IPS-15b (cell line): Measurements from ENCODE around the gene ATAD3C.
"Not testable (repeated sequence)": the region's sequence is repeated elsewhere in the genome, so short reads cannot be mapped to it uniquely, and the experiment has no call there.

Source experiments
- H3K27me3 ChIP-seq: one replicate; pipeline ENCODE4 v1.6.1; 2013; ENCODE audit warnings: low read length; ENCODE audit not compliant: control insufficient read depth, insufficient read depth
- H3K36me3 ChIP-seq: one replicate; pipeline ENCODE4 v1.6.1; 2013; ENCODE audit warnings: low read length; ENCODE audit not compliant: control insufficient read depth, insufficient read depth
- H3K4me1 ChIP-seq: one replicate; pipeline ENCODE4 v1.6.1; 2013; ENCODE audit warnings: mild to moderate bottlenecking, low read length; ENCODE audit not compliant: control insufficient read depth, insufficient read depth
- H3K4me3 ChIP-seq: one replicate; pipeline ENCODE4 v1.5.1; 2013; ENCODE audit warnings: low read depth, low read length
- H3K9ac ChIP-seq: one replicate; pipeline ENCODE4 v1.6.1; 2013; ENCODE audit warnings: low read depth, mild to moderate bottlenecking, low read length
- H3K9me3 ChIP-seq: one replicate; pipeline ENCODE4 v1.6.1; 2013; ENCODE audit warnings: mild to moderate bottlenecking, low read length; ENCODE audit not compliant: control insufficient read depth, insufficient read depth

Gene ATAD3C

DNA sequence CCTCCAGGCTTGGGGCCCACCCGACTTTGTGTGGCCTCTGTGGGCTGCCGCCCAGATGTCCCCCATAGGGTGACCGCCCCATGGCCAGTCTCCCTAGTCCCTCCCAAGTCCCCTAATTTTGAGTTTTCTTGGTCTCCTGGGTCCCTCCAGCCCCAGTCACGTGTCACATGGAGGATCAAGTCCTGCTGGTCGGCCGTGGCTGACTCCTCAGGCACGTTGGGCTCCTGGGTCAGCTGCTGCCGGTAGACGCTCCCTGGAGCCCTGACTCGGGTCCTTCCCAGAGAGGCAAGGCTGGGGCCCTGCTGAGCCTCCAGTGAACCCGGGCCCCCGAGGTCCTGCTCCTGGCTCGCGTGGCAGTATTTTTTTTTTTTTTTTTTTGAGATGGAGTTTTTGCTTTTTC is 10.2 kb downstream of the ATAD3C start:
- not testable (repeated sequence) for H3K27me3 ChIP-seq, H3K9me3 ChIP-seq

GRCh38 chr1:1460540-1461130 is 11.1 kb downstream of the ATAD3C start:
- H3K4me3 ChIP-seq: no peak overlapping the region
- H3K4me1 ChIP-seq: no peaks in the 10 kb centered on the region
- no peaks in the 10 kb centered on the region for H3K36me3 ChIP-seq
- no peak overlapping the region for H3K9ac ChIP-seq
- H3K9me3 ChIP-seq: no peaks in the 10 kb centered on the region
- no peaks in the 10 kb centered on the region for H3K27me3 ChIP-seq

More for the DNA sequence above, 10.2 kb downstream of the ATAD3C start:
- H3K36me3 ChIP-seq, H3K4me3 ChIP-seq, H3K9ac ChIP-seq, H3K4me1 ChIP-seq: not testable (repeated sequence)

GRCh38 chr1:1461721-1462317 is 12.3 kb downstream of the ATAD3C start:
- Histone ChIP-seq H3K9ac (peak overlapping the region; percentile 24), H3K9me3 (no peaks in the 10 kb centered on the region), H3K4me1 (no peaks in the 10 kb centered on the region), H3K27me3 (no peaks in the 10 kb centered on the region), H3K36me3 (no peaks in the 10 kb centered on the region), H3K4me3 (no peak overlapping the region)

DNA sequence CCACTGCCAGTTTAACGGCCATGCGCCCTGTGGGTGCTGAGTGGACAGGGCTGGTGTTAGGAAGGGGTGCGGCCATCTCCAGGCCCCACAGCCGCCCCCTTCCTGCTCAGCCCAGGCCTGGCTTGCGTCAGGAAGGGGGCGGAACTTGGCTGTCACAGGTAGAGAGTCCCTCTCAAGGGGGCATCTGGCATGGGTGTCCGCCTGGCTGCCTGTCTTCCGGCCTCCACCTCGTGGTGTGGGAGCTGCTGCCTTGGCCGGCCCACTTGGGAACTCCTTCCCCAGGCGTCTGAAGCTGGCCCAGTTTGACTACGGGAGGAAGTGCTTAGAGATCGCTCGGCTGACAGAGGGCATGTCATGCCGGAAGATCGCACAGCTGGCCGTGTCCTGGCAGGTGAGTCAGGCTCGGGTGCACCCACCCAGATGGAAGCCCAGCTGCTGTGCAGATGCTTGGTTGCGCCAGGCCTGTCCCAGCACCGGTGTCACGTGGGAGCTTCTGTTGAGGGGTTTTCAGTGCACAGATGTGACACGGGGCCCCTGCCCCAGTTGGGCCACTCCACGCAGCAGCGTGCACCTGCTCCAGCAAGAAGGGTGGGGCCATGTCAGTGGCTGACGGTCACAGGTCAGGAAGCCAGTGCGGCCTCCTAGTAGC is 13.0 kb downstream of the ATAD3C start:
- no peaks in the 10 kb centered on the region for H3K9me3 ChIP-seq
- H3K36me3 ChIP-seq: no peaks in the 10 kb centered on the region
- no peak overlapping the region for H3K4me3 ChIP-seq
- no peaks in the 10 kb centered on the region for H3K4me1 ChIP-seq
- H3K9ac ChIP-seq: peak overlapping the region; percentile 24
- H3K27me3 ChIP-seq: no peaks in the 10 kb centered on the region

DNA sequence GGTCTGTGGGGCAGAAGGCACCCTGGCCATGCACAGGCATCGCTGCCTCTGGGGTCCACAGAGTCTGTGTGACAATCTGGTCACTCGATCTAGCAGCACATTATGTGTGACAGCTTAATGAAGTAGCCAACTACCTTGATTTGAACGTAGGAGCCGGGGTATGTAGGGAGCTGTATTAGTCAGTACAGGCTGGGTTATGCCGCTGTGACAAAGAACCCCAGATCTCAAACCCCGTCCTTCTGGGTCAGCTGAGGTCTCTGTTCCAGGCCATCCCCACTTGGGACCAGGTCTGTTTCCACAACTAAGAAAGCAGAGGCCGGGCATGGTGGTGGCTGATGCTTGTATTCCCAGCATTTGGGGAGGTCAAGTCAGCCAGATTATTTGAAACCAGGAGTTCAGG is 13.8 kb downstream of the ATAD3C start:
- H3K4me3 ChIP-seq: no peak overlapping the region
- H3K9ac ChIP-seq: no peak overlapping the region
- H3K9me3 ChIP-seq: no peaks in the 10 kb centered on the region

DNA sequence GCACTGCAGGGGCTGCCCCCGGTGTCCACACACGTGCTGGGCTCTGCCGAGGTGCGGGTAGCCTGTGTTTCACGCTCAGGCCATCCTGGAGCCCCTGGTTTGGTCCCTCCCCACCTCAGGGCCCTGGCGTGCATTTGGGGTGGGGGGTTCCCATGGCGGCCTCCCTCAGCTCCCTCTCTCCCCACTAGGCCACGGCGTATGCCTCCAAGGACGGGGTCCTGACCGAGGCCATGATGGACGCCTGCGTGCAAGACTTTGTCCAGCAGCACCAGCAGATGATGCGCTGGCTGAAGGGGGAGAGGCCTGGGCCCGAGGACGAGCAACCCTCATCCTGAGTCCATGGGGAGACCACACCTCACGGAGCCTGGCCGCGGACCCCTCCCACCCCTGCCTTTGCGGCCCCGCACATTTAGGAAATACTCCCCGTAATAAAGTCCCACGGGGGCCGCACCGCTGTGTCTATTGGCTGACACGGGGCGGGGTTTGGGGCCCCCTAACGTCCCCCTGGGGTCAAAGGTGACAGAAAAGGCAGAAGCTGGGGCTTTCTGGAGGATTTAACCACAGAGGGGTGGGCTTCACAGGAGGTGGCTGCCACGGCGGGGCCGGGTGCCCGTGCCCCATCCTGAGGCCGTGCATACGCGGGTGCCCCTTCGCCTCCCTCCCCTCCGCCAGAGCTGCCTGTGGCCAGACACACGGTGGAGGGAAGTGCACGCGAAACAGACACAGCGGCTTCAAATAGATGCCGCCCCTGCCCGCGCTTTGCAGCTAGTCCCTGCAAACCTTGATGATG is 18.9 kb downstream of the ATAD3C start:
- H3K36me3 ChIP-seq, H3K27me3 ChIP-seq, H3K9me3 ChIP-seq, H3K4me1 ChIP-seq, H3K9ac ChIP-seq, H3K4me3 ChIP-seq: not testable (repeated sequence)

More for the DNA sequence above, 13.8 kb downstream of the ATAD3C start:
- Histone ChIP-seq H3K36me3 (no peaks in the 10 kb centered on the region), H3K27me3 (no peaks in the 10 kb centered on the region), H3K4me1 (no peaks in the 10 kb centered on the region)

GRCh38 chr1:1470626-1471388 is 21.3 kb downstream of the ATAD3C start:
- Histone ChIP-seq H3K9me3 (no peaks in the 10 kb centered on the region), H3K36me3 (no peaks in the 10 kb centered on the region), H3K4me3 (peak overlapping the region; percentile 76), H3K4me1 (no peaks in the 10 kb centered on the region), H3K27me3 (no peaks in the 10 kb centered on the region), H3K9ac (peak overlapping the region; percentile 38)

GRCh38 chr1:1471389-1472052 is 22.0 kb downstream of the ATAD3C start, which contains the start of gene ATAD3B:
Gene ATAD3B, plus strand, starts transcription at chr1:1471765. Its CDS starts 120 bp downstream, at chr1:1471885.
- no peaks in the 10 kb centered on the region for H3K4me1 ChIP-seq
- peak within 1 kb of the TSS; percentile 38 for H3K9ac ChIP-seq
- H3K4me3 ChIP-seq: peak within 1 kb of the TSS; percentile 76
- H3K27me3 ChIP-seq: no peaks in the 10 kb centered on the region
- no peaks in the 10 kb centered on the region for H3K9me3 ChIP-seq
- no peaks in the 10 kb centered on the region for H3K36me3 ChIP-seq

DNA sequence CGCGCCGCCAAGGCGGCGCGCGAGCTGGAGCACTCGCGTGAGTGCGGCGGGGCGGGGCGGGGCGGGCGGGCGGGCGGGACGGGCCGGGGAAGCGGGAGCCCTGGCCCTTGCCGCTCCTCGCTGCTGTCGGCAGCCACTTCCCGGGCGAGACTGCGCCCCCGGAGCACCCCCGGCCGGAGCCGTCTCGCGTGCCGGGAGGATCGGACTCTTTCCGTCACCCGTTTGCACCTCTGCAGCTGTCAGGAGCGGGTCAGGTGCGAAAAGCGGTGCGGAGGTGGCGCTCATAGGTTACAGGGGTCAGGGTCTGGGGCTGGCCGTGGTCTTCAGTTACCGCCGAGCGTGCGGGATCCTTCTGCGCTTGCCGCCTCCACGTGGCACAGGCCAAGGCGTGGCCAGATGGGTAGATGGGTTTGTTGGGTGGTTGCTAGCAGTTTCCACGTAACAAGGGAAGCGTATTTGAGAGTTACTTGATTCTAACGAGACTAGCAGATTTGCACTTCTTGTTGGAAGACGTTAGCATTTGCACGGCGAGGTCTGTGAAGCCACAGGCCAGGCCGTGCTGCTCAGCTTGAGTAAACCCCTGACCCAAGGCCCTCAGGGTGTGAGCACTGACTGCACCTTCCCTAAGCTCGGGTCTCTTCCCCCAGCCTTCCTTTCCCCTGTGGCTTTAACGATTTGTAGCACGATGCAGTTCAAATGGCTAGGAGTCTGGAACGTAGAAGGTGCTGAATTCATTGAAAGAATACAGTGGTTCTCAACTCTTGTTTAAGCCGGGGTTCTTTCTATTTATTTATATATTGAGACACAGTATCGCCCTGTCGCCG is 22.8 kb downstream of the ATAD3C start:
- H3K4me3 ChIP-seq: peak overlapping the region; percentile 67
- H3K36me3 ChIP-seq, H3K4me1 ChIP-seq, H3K9me3 ChIP-seq, H3K27me3 ChIP-seq: not testable (repeated sequence)
- peak overlapping the region; percentile 32 for H3K9ac ChIP-seq

GRCh38 chr1:1476011-1476410 is 26.5 kb downstream of the ATAD3C start:
- not testable (repeated sequence) for H3K27me3 ChIP-seq, H3K4me3 ChIP-seq, H3K9me3 ChIP-seq, H3K4me1 ChIP-seq, H3K9ac ChIP-seq
- peaks cover 32% of the 10 kb centered on the region for H3K36me3 ChIP-seq
